Middle frontal gyrus (tissue), 1 donor: ENCODE data around the gene ISYNA1.
"Not testable (repeated sequence)": the region's sequence is repeated elsewhere in the genome, so short reads cannot be mapped to it uniquely, and the experiment has no call there.

Experiments used
- DNase-seq: peaks from one replicate; pipeline ENCODE4 v3.0.0-alpha.2; 2015; ENCODE audit warnings: low spot score; ENCODE audit errors: extremely low spot score

The ISYNA1 gene

DNA sequence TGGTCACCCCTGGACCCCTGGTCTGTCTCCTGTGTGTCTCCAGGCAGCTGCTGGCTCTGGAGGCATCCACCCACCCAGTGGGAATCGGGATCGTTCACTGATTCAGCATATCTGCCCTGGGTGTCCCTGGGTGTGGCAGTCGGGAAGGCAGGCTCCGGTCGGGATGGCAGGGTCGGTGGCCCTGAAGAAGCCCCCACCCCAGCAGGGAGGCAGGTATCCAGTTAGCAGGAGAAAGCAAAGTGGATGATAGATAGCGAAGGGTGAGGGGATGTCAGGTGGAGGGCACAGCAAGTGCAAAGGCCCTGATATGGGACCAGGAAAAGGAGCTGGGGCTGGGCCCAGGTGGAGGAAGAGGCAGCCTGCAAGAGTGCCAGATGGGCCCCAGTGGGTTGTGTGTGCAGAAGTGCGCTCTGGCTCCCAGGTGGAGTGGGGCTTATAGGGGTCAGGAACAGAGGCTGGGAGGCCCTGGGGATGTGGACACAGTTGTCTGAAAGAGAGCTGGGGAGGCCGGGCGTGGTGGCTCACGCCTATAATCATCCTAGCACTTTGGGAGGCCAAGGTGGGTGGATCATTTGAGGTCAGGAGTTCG, 16.5 kb downstream of the ISYNA1 start:
- no peak for DNase-seq

DNA sequence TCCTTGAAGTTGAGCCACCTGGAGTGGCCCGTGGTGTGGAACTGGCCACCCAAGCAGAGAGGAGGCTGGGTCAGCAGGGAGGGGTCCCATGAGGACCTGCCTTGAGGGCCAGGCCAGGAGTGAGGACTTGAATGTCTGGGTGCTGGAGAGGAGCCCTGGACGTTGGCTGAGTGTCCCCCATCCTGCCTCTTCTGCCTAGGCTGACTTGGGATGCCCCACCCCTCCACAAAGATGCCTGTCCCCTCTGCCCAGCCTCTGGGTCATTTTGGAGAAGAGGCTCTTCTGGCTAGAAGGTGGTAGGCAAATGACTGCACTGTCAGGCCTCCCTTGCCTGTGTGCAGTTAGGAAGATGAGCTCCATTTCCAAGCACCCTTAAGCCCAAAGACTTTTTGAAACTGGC, 17.0 kb downstream of the ISYNA1 start:
- DNase-seq: no peak

DNA sequence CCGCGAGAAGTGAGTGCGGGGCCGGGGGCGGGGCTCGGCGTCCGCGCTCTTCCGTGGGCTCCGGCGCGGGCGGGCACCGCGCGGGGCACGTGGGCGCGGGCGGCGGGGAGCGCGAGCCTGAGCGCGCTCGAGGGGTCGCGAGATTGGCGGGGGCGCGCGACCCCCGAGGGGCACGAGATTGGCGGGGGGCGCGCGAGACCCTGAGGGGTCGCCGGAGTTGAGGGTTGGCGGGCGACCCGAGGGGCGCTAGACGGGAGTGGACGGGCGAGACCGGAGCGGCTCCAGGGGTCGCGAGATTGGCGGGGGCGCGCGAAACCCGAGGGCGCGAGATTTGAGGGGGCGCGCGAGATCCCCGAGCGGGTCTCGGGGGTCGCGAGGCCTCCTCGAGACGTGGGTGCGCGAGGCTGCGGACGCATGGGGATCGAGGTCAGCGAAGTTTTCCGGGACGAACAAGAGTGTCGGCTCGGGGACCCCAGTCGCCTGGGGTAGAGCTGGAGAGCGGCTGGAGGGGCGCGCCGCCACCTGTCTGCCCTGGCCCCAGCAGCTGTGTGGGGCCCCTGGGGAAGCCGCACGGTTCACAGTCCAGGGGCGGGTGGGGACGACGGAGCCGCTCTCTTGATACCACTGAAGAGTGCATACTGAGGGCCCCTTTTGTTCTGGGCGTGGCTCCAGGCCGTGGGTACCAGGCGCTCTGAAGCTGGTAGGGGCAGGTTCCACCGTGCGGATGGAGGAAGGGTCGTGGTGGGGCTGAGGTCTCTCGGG, 18.1 kb downstream of the ISYNA1 start:
- no peak for DNase-seq

DNA sequence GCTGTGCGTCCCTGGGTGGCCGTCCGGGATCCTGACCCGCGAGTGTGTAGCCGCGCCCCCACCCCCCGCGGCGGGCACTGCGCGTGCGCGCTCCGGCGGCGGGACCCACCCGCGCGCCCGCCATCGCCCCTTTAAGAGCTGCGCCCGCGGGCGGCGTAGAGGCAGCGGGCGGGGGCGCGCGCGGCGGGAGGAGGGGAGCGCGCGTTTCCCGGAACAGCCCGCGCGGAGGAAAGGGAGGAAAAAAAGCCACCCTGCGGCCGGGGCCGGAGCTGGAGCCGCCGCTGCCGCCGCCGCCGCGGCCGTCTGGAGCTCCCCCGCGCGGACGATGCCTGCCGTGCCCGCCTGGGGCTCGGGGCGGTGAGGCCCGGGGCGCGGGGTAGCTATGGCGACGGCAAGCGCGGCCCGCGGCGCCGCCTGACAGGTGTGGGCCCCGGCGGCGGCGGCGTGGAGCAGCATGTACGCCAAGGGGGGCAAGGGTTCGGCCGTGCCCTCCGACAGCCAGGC, 18.7 kb downstream of the ISYNA1 start, which contains the start of gene SSBP4:
Gene SSBP4 (plus strand): TSS at position 204 of the 504 bp plus-strand sequence. CDS start 251 bp downstream, at position 455.
- DNase-seq: no peak

DNA sequence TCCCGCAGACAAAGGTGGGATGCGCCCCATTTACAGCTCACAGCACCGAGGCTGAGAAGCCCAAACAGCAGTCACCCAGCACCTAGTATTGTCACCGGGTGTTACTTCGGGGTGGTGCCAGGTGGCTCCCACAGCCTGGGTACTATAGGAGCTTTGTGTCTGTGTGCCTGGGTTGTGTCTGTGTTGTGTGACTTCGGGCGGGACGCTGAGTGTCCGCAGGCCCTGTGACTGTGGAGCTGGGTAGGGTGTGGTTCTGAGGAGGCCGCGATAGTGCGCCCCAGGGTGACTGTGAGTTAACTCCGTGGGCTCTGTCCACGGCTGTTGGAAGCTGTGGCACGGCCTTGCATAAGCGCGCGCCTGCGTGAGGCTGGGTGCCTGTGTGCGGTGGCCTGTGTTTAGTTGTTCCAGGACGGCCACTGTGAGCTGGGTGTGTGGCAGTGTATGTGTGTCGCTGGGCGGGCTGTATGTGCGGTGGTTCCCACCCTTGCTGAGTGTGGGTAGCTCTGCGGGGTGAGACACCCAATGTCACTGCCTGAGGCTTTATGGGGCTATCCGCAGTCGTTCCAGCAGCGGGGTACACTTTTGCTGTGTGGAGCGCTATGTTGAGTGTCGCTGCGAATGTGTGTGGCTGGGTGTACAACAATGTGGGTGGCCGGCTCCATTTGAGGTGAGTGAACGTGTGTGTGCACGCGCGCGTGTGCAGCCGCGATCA, 19.3 kb downstream of the ISYNA1 start:
- no peak for DNase-seq

DNA sequence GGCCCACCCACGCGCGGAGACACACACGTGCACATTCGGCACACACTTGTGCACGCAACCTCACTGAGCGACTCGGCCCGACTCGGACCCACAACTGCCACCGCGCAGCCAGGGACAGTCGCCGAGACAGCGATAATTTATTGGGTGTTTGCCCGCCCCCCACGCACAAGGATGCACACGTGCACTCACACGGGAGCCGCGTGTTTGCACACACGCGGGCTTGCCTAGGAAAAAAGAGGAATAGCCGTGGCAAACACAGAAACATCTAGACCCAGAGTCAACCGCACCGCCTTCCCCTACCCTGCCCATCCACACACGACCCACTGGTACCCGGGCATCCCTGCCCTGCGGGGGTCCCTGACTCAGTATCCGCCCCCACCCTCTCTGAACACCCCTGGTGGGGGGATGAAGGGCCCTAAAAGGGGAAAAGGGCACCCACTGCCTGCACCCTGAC, 19.9 kb downstream of the ISYNA1 start:
- no peak for DNase-seq

DNA sequence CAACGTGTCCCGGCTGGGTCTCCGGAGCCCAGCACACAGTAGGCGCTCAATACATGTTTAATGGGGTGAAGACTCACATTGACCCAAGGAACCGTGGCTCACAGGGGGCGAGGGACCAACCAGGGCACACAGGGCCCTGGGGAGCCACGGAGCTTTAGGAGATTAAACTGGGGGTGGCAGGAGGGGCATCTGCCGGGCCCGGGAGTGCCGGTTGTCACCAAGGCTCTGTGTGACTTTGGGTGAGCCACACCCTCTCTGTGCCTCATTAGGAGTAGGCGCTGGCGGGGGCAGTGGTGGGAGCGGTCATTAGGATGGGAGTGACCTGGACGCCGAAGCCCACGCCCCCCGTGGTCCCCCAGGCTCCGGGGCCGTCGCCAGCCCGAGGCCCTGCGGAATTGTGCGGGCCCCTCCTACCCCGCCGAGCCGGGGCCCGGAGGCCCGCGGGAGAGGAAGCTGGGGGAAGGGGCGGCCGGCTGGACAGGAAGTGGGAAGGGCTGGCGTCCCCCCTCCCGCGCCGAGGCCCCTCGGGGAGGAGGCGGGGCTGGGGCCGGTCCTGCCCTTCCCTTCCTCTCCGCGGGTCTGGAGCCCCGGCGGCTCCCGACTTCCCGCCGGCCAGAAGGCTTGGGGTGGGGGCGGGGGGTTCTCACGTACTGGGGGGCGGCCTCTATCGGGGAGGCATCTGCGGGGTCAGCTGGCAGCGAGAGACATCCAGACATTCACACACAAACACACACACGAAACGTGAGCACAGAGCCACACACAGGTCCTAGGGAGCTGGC, 20.5 kb downstream of the ISYNA1 start:
- no peak for DNase-seq

DNA sequence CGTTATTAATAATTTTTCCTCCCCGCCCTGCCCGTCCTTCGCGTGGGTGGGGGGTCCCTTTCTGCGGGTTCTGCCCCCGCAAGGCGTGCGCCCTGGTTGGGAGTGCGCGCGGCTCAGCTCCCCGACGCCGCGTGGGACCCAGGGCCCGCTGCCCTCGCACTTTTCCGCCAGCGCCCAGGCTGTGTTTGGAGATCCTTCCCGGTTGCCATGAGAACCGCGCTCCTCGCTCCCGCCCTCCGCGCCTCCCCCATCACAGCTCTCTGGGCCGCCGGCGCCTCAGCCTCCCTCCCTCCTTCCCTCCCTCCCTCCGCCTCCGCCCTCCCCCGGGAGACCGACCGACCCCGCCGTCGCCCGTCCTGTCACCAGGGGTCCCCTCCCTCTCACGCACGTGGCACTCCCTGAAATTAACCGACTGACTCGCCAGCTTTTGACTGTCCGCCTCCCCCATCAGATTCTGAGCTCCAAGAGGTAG, 21.1 kb downstream of the ISYNA1 start:
- DNase-seq: no peak

DNA sequence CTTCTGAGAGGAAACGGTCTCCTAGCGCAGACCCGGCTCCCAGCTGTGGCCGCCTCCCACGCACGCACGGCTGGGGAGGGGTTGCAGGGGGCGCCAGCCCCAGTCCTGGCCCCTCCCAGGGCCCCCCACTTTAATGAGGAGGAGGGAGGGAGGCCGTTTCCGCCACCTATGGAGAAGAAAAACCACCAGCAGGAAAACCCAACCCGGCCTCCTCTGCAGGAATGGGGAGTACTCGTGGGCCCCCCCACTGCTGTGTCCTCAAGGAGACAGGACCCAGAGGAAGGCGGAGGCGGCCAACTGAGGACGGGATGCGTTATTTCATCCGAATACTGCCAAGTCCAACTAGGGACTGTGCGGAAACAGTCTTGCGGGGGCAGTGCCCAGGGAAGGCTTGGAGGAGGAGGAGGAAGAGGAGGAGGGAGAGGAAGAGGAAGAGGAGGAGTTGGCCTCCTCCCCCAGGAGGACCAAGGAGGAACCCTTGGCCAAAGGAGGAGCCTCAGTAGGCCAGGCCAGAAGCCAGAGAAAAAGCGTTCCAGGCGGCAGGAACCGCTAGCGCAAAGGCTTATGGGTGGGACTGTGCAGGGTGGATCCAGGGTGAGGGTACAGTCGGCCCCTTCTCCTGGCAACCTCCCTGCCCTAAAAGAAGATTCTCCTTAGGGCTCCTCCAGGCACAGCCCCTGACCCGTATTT, 22.6 kb downstream of the ISYNA1 start:
- DNase-seq: no peak

DNA sequence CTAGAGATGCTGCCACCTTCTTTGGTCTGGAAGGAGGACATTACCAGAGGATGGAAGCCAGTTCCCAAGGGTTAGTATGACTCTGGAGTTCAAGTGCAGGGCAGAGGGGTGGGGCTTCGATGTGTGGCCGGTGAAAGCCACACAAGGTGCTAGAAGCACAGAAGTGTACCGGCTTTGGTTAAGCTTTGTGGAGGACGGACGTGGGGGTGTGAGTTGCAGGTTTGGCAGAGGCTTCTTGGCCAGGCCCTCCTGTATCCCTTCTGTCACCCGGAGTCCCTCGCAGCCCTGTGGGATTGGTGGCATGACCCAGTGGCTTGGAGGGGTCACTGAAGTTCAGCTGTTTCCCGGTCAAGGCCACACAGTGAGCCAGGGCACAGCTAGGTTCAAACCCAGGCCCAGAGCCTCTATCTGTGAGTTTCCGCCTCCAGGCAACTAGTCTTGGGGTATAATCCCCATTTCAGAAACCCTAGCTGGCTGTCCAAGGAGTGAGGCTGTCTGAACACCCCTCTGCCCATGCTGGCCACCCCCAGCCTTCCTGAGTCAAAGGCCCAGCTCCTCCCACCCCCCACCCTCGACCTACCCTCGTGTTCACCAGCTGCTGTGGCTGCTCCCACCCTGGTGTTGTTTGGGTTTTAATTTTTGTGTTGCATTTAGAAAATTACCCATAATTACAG, 23.3 kb downstream of the ISYNA1 start:
- no peak for DNase-seq

DNA sequence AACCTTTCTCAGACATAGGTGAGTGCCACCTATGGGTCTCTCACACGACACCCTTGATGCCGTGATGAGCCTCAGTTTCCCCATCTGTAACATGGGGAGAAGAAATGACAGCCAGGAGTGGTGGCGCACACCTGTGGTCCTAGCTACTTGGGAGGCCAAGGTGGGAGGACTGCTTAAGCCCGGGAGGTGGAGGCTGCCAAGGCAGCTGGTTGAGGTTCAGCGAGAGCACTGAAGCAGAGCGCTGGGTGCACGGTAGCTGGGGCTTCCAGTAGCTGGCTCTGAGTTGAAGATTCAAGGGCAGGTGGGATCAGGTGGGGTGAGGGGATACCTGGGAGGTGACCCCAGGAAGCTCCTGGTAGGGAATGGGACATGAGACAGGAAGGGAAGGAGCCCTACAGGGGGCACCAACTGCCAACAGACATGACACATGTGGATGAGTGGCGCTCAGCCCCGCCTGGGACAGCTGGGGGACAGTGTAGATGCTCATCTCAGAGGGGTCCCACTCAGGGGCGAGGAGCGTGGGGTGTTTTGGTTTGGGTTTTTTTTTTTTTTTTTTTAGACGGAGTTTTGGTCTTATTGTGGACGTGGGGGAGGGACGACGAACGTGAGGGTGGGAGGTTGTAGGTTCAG, 25.2 kb downstream of the ISYNA1 start:
- DNase-seq: no peak

DNA sequence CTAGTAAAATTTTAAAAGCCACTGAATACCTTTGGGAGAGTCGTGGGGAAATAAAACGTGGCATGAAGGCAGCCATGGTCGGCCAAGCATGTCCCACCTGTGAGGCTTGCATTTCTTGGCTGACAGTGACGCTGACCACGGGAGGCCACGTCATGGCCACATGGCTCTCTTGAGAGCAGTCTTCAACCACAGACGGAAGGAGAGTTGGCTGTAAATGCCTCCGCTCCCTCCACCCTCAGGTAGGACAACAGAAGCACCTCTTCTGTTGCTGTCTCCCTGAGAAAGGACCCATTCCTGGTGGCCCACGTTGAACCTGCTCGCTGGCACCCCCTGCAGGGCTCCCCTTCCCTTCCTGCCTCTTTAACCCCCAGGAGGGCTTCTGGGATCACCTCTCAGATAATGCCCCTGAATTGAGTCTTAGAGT, 29.9 kb downstream of the ISYNA1 start:
- no peak for DNase-seq

DNA sequence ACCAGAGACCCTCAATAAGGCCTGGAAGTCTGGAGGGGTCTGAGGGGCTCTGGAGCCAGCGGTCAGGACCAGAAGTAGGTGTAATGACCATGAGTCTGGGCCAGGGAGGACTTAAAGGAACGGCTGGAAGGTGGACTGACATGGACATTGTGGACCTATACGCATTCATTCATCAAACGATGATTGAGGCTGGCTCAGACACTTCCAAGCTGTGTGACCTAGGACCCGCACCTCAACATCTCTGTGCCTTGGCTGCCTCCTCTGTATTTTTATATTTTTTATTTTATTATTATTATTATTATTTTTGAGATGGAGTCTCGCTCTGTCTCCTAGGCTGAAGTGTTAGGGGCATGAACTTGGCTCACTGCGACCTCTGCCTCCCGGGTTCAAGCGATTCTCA, 31.2 kb downstream of the ISYNA1 start:
- no peak for DNase-seq

DNA sequence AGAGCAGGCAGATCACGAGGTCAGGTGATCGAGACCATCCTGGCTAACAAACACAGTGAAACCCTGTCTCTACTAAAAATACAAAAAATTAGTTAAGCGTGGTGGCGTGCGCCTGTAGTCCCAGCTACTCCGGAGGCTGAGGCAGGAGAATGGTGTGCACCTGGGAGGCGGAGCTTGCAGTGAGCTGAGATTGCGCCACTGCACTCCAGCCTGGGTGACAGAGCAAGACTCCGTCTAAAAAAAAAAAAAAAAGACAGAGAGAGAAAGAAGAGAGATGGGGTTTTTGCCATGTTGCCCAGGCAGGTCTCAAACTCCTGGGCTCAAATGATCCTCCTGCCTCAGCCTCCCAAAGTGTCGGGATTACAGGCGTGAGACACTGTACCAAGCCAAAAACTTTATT, 32.2 kb downstream of the ISYNA1 start:
- not testable (repeated sequence) for DNase-seq

DNA sequence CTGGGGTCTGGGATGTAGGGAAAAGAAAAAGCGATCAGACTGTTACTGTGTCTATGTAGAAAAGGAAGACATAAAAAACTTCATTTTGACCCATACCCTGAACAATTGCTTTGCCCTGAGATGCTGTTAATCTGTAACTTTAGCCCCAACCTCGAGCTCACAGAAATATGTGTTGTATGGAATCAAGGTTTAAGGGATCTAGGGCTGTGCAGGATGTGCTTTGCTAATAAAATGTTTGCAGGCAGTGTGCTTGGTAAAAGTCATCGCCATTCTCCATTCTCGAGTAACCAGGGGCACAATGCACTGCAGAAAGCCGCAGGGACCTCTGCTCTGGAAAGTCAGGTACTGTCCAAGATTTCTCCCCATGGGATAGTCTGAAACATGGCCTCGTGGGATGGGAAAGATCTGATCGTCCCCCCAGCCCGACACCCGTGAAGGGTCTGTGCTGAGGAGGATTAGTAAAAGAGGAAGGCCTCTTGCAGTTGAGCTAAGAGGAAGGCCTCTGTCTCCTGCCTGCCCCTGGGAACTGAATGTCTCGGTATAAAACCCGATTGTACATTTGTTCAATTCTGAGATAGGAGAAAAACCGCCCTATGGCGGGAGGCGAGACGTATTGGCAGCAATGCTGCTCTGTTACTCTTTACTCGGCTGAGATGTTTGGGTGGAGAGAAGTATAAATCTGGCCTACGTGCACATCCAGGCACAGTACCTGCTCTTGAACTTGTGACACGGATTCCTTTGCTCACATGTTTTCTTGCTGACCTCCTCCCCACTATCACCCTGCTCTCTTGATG, 35.3 kb downstream of the ISYNA1 start:
- not testable (repeated sequence) for DNase-seq

DNA sequence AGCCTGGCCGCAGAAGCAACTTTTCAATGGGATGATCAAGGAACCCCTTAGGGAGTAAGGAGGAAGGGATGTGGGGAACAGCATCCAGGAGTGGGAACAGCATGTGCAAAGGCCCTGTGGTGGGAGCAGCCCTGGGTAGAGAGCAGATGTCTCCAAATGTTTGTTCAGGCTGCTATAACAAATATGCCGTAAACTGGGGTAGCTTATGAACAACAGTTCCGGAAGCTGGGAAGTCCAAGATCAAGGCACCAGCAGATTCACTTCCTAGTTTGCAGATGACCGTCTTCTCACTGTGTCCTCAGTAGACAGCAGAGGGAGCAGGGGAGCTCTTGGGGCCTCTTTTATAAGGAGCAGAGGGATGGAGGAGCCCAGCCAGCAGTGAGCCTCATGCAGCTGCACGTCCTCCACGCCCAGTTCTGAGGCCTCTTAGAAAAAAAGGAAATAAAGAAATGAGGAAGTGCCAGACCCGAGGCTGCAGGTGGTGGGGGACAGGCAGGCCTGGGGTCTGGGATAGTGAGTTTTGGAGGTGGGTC, 36.3 kb downstream of the ISYNA1 start:
- DNase-seq: no peak

DNA sequence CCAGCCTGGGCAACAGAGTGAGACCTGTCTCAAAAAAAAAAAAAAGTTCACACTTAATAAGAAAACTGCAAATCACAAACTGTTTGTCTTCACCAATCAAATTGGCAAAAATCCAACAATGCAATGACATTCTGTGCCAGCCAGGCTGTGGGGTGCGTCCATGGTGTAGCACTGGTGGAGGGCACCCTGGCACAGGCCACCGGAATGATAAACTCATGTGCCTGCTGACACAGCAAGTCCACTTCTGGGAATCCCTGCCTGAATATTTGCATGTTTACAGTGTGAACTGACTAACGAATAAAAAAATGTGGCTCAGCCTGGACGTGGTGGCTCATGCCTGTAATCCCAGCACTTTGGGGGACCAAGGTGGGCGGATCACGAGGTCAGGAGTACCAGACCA, 38.9 kb downstream of the ISYNA1 start:
- no peak for DNase-seq
